ENCODE measurements around the gene OGFR. TPM values are rescaled to one million over a fixed set of nuclear protein-coding genes. Genes with fewer than 3 reads are reported as not detected.

Gene OGFR
- total RNA-seq, 1 donor: 31.0 TPM

GRCh38 chr20:62799873-62800272 lies 4.8 kb upstream of the OGFR start:
- no peak overlapping the region for H3K4me3 ChIP-seq (ENCODE audit: low read depth, low read length)
- TF ChIP-seq CTCF (IDR thresholded peaks at IDR 0.05; ENCODE audit: insufficient read depth, low read length): no peak
- DNase-seq (ENCODE audit: low read depth): no peak

- no peak for TF ChIP-seq CTCF (IDR thresholded peaks at IDR 0.05; ENCODE audit: insufficient read depth, low read length)
- no peak overlapping the region for H3K4me3 ChIP-seq (ENCODE audit: low read depth, low read length)
- DNase-seq (ENCODE audit: low read depth): no peak
These were observed 4.0 kb upstream of the OGFR start for GRCh38 chr20:62800314-62801259.

DNA sequence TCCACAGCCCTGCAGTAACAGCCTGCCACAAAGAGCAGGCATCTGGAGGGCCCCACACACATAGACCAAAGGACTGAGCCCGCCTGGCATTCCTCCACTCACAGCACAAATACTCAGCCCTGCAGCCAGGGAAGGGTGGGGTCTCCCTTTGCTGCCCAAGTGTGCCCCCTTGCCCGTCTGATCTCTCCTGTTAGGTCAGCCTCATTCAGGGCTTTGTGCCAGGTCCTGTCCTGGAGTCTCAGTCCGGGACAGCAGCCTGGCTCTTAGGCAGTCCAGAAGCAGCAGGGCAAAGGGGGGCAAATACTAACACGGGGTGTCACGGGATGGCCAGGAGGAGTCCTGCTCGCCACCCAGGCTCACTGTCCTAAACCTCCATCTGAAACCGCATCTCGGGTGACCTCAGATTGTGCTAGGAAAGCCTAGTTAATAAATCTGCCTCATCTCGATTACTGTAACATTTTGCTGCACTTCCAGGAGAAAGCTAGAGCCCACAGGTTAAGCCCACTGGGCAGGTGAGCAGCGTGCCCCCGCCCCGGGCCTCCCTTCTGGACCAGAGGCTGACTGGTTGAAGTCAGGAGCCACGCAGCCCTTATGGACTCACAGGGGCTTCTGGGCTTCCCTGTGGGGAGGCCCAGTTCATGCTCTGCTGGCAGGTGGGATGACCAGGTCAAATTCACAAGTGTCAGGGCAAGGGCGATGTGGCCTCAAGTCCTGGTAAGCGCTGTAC lies 3.2 kb upstream of the OGFR start:
- no peak overlapping the region for H3K4me3 ChIP-seq (ENCODE audit: low read depth, low read length)
- no peak for TF ChIP-seq CTCF (IDR thresholded peaks at IDR 0.05; ENCODE audit: insufficient read depth, low read length)
- no peak for DNase-seq (ENCODE audit: low read depth)

- no peak for DNase-seq (ENCODE audit: low read depth)
- H3K4me3 ChIP-seq (ENCODE audit: low read depth, low read length): no peak overlapping the region
- no peak for TF ChIP-seq CTCF (IDR thresholded peaks at IDR 0.05; ENCODE audit: insufficient read depth, low read length)
These were observed 2.5 kb upstream of the OGFR start for GRCh38 chr20:62802026-62802712.

- H3K4me3 ChIP-seq (ENCODE audit: low read depth, low read length): peak overlapping the region; percentile 57
- TF ChIP-seq CTCF (IDR thresholded peaks at IDR 0.05; ENCODE audit: insufficient read depth, low read length): peak; percentile 16
- DNase-seq (ENCODE audit: low read depth): no peak
These were observed 511 bp upstream of the OGFR start for GRCh38 chr20:62804021-62804626.

DNA sequence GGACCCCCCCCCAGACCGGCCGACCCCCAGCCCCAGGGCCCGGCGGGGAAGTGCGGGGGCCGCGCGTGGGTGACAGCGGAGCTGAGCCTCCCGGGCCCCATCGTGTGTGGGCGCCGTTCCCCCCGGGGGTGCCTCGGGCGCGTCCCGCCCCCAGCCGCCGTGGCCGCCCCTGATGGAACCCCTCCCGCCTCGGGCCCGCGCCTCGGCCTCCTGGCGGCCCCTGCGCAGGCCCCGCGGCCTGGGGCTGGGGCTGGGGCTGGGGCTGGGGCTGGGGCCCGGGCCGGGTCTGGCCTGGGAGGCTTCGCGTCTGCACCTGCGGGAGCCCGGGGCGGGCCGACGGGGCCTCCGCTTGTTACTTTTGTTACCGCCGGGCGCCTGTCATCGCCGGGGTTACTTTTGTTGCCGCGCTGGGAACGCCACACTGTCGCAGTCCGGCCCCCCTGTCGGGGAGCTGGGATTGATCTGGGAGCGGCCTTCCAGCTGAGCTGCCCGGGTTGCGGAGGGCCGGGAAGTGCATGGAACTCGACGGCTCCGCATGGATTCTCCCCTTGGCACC lies 598 bp downstream of the OGFR start:
- H3K4me3 ChIP-seq (ENCODE audit: low read depth, low read length): peak overlapping the region; percentile 91
- DNase-seq (ENCODE audit: low read depth): peak; percentile 26
- TF ChIP-seq CTCF (IDR thresholded peaks at IDR 0.05; ENCODE audit: insufficient read depth, low read length): peak; percentile 1

All from fibroblast of the aortic adventitia (primary cell).